ENCODE data around the gene RAB6B. TPM values are rescaled to one million over a fixed set of nuclear protein-coding genes. Genes with fewer than 3 reads are reported as not detected.

The RAB6B gene
- total and polyA plus RNA-seq, 2 of the 8 experiments (the other 6 are each of a cell fraction or from before 2014, with no cell fraction given), result 7.9 to 15.6 TPM

GRCh38 chr3:133834621-133835417, 60.9 kb downstream of the RAB6B start:
- H3K9ac ChIP-seq (replicated peaks in 1 of 4; ENCODE audit: extremely low read depth in 1 of 4, low read depth in 3 of 4, low read length in 3 of 4), result no peak overlapping the region
- H3K23ac ChIP-seq (ENCODE audit: insufficient read length), result no peak overlapping the region
- H3K27me3 ChIP-seq (replicated peaks in 1 of 4; ENCODE audit: control insufficient read depth in 3 of 4, extremely low read depth in 1 of 4, insufficient read depth in 3 of 4, low read length in 3 of 4), result no peaks in the 10 kb centered on the region
- ChIA-PET POLR2A (ENCODE audit: partially characterized antibody) (no interaction called here), CTCF (ENCODE audit: partially characterized antibody) (interaction anchor here (0.7 to 7.9 kb wide), 13 partner anchors 9 to 377 kb away, joined by 3 to 75 read pairs (median 4); no protein-coding TSS in a partner anchor)
- H2BK5ac ChIP-seq (ENCODE audit: low read depth, low read length), result no peak overlapping the region
- no peaks in the 10 kb centered on the region for H3K79me2 ChIP-seq (ENCODE audit: control insufficient read depth in 1 of 2, insufficient read depth in 2 of 2, low read length in 2 of 2)
- H2BK20ac ChIP-seq (ENCODE audit: low read length), result no peak overlapping the region
- H2BK12ac ChIP-seq (ENCODE audit: low read depth, low read length), result no peak overlapping the region
- 91 to 100% methylated on average over 3 to 14 of the region's 14 CpGs for WGBS, 2 experiments (ENCODE audit: extremely low coverage in 1 of 2, insufficient coverage in 1 of 2, insufficient read length in 1 of 2, insufficient replicate concordance in 2 of 2, low coverage in 1 of 2, low lambda C conversion rate in 2 of 2, missing lambda C conversion rate in 1 of 2)
- no peak overlapping the region for H3K27ac ChIP-seq (ENCODE audit: low read depth, low read length)
- H3K36me3 ChIP-seq (ENCODE audit: control insufficient read depth in 2 of 4, insufficient read depth in 4 of 4, low read length in 3 of 4), result no peaks in the 10 kb centered on the region; a peak in 3 of 8 replicates
- H3K9me3 ChIP-seq (ENCODE audit: insufficient read depth in 2 of 2, low read depth in 1 of 2, low read length in 1 of 2), result no peaks in the 10 kb centered on the region
- H3K23me2 ChIP-seq (ENCODE audit: low read depth, low read length), result peaks cover 4% of the 10 kb centered on the region; the same call in 1 of the 2 replicates
- H4K8ac ChIP-seq (ENCODE audit: extremely low read depth, insufficient read depth, low read length), result no peak overlapping the region
- H3K4me2 ChIP-seq (ENCODE audit: insufficient read depth in 1 of 2, low read depth in 2 of 2, low read length in 2 of 2), result no peak overlapping the region
- H3K18ac ChIP-seq (ENCODE audit: extremely low read depth, low read length), result no peak overlapping the region
- no peak overlapping the region for H2BK120ac ChIP-seq (replicated peaks; ENCODE audit: low read depth, low read length)
- H3K4me1 ChIP-seq (replicated peaks in 1 of 4; ENCODE audit: control insufficient read depth in 3 of 4, insufficient read depth in 4 of 4, low read length in 3 of 4), result no peaks in the 10 kb centered on the region
- H2BK15ac ChIP-seq (ENCODE audit: low read length), result no peak overlapping the region
- H3K4ac ChIP-seq (replicated peaks; ENCODE audit: insufficient read length, low read depth, low read length), result no peak overlapping the region
- DNase-seq (ENCODE audit: low read depth in 1 of 2, low spot score in 2 of 2), result no peak
- H3K4me3 ChIP-seq (ENCODE audit: extremely low read depth in 1 of 4, insufficient read depth in 2 of 4, low read depth in 3 of 4, low read length in 4 of 4), result no peak overlapping the region
- H4K5ac ChIP-seq (ENCODE audit: insufficient read length, low read depth, low read length), result no peak overlapping the region
- H2AFZ ChIP-seq (ENCODE audit: low read length), result no peak overlapping the region
- no peak overlapping the region for H2AK5ac ChIP-seq (ENCODE audit: low read depth, low read length)
- no peak overlapping the region for H3K56ac ChIP-seq (replicated peaks; ENCODE audit: insufficient read length, low read depth, low read length)
- H3K79me1 ChIP-seq (ENCODE audit: low read depth, low read length), result no peaks in the 10 kb centered on the region
- H3K14ac ChIP-seq (ENCODE audit: insufficient read length), result no peak overlapping the region
- peaks cover 0 to 1% of the 10 kb centered on the region in 2 experiments for H4K20me1 ChIP-seq (replicated peaks in 1 of 2; ENCODE audit: control insufficient read depth in 1 of 2, insufficient read depth in 2 of 2, low read length in 2 of 2)
- no peak for FAIRE-seq
- H4K91ac ChIP-seq (replicated peaks; ENCODE audit: insufficient read length, low read length), result no peak overlapping the region
- TF ChIP-seq SIX5 (IDR thresholded peaks at IDR 0.05; ENCODE audit: low read depth, low read length) (no peak), SP2 (IDR thresholded peaks at IDR 0.05; ENCODE audit: low read length) (no peak), PHF8 (conservative IDR thresholded peaks at IDR 0.05; ENCODE audit: low read depth, low read length) (no peak), RBBP5 (IDR thresholded peaks at IDR 0.05; ENCODE audit: borderline replicate concordance, low read depth, low read length) (no peak), TCF12 (IDR thresholded peaks at IDR 0.05; ENCODE audit: low read depth, low read length) (no peak), SUZ12 (IDR thresholded peaks at IDR 0.05; ENCODE audit: low read length) (no peak), BACH1 (IDR thresholded peaks at IDR 0.05; ENCODE audit: low read length) (no peak), CBX8 (IDR thresholded peaks at IDR 0.05; ENCODE audit: borderline replicate concordance, low read depth, low read length) (no peak), BRCA1 (IDR thresholded peaks at IDR 0.05; ENCODE audit: low read depth, low read length) (no peak), KDM1A (IDR thresholded peaks at IDR 0.05; ENCODE audit: borderline replicate concordance, low read length) (no peak), RXRA (IDR thresholded peaks at IDR 0.05; ENCODE audit: insufficient read depth, low read depth, low read length) (no peak), POLR2AphosphoS5 (IDR thresholded peaks at IDR 0.05; ENCODE audit: low read depth, low read length) (no peak), ZNF274 (IDR thresholded peaks at IDR 0.05; ENCODE audit: borderline replicate concordance, extremely low read depth, low read length) (no peak), CREB1 (IDR thresholded peaks at IDR 0.05) (no peak)

Data from H1 (cell line).